Measurements from ENCODE around the gene RNF123. TPM values are rescaled to one million over a fixed set of nuclear protein-coding genes. Genes with fewer than 3 reads are reported as not detected.

RNF123 gene
- polyA plus RNA-seq (2014; cell fraction: cytosol; rRNA removed), result 14.9 and 15.5 TPM in 2 replicates
- 48.4 and 67.6 TPM in 2 replicates for polyA plus RNA-seq (2014; cell fraction: nucleus; rRNA removed)

DNA sequence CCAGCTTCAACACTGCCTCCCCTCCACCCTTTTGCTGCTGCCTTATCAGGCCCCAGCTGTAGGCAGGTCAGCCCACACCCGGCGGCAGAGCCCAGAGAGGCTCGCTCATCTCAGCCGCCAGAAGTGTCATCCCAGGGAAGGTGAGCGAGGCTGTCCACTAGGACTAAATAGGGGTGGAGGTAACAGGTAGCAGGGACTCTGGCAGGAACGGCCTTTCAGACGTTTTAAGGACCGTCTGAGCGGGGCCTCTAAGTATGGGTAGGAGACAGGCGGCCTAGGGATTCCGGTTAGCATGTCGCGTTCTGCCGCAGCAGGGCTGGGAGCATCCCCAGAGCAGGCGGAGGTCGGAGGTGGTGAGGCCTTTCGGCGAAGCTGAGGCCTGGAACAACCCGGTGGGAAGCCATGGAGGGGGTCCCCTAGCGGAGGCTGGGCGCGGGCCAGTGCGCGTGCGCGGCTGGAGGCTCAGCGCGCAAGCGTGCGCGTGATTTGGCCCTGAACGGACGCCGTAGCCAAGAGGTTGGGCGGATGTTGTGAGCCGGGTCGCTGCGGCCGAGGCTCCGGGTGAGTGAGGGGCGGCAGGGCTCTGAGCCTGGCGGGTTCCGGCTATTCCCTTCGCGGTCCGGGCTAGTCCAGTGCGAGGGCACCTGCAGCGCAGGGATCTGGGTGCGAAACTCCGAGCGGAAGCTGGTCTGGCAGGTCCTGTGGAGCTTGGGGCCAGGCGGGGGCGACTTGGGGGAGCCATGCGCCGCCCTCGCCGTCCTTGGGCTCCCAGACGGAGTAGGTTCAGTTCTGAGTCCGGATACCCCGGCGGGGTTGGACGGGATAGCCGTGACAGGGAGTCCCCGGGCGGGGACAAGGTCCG, at the start of gene RNF123, which contains the start of gene MST1:
TSS of gene RNF123 (plus strand) at position 512 of the 862 bp plus-strand sequence. CDS start 1,609 bp downstream, outside the sequence.
TSS of gene MST1 (minus strand) at position 429 of the 862 bp plus-strand sequence. CDS start 783 bp downstream, outside the sequence.
- peak; percentile 90 for DNase-seq (ENCODE audit: low spot score)

DNA sequence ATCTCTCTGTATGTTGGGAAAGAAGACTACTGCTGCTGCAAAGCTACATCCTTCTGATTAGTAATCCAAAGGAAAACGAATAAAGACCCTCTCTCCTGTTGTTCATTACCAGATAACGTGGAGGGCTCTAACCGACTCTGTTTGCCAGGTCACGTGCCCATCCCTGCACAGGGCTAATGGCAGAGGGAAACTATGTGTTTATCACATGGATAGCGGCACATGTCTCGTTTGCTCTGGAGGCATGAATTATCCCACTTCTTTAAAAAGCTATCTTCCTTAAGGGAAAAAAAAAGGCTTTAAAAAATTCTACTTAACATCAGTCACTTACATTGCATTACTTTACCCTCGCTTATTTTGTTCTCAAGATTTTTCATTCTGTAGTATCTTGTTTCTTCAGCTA, 48.1 kb upstream of the RNF123 start:
- no peak for DNase-seq (ENCODE audit: low spot score)

DNA sequence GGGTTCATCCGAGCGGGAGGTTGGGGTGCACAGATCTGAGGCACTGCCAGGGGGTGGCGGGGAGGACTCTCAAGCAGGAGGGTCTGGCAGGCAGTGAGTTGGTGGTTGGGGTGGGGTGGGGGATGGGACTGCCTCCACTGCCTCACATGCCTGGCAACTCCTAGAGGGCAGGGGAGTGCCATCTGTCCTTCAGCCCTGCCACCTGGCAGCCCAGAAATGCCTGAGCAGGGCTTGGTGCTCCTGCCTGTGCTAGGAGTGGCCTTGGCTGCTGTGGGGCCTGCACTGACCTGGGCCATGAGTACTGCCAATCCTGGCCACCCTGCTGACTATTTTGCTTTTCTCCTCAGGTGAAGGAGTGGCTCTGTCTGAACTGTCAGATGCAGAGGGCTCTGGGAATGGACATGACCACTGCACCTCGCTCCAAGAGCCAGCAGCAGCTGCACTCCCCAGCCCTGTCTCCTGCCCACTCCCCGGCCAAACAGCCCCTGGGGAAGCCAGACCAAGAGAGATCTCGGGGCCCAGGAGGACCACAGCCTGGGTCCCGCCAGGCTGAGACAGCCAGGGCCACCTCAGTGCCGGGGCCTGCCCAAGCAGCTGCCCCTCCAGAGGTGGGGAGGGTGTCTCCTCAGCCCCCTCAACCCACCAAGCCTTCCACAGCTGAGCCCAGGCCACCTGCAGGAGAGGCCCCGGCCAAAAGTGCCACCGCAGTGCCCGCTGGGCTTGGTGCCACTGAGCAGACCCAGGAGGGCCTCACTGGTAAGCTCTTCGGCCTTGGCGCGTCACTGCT, 47.2 kb upstream of the RNF123 start:
- no peak for DNase-seq (ENCODE audit: low spot score)

DNA sequence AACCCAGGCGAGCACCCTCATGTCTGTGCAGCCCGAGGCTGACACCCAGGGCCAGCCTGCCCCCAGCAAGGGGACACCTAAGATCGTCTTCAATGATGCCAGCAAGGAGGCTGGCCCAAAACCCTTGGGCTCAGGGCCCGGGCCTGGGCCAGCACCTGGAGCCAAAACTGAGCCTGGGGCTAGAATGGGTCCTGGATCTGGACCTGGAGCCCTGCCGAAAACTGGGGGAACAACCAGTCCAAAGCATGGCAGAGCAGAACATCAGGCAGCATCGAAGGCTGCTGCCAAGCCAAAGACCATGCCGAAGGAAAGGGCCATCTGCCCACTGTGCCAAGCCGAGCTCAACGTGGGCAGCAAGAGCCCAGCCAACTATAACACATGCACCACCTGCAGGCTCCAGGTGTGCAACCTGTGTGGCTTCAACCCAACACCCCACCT, 46.6 kb upstream of the RNF123 start:
- no peak for DNase-seq (ENCODE audit: low spot score)

DNA sequence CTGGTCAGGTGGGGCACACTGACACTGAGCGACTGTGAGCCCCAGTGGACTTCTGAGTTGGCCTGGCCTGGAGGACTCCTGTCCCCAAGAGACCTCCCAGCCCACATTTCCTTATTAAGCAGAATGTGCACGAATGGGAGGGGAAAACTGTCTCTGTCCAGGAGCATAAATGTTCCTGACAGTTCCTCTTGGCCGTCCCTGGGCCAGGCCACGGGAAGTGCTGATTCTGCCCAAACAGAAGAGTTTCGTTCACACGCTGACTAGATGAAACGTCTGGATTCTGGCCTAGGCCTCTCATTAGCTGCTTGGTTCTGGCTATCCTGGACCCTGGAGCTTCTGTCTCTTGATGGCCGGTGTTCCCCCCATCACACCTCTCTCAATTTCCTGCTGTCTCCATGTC, 44.7 kb upstream of the RNF123 start:
- DNase-seq (ENCODE audit: low spot score), result no peak

DNA sequence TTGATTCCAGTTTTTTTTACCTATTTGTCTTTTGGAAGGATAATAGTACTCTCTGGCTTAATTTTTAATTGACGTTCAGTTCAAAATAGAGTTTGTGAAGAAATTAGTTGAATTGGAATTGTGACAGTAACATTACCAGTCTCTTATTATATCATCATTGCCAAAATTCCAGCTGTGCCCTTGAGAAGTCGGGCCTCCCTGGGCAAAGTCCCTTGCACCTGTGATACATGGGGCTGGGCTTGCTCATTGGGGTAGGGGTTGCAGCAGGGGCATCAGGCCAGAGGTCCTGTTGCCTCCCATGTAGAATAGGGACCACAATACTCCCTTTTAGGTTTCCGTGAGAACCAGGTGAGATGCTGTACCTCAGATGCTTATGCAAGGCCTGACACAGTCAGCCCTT, 43.1 kb upstream of the RNF123 start:
- DNase-seq (ENCODE audit: low spot score), result no peak

DNA sequence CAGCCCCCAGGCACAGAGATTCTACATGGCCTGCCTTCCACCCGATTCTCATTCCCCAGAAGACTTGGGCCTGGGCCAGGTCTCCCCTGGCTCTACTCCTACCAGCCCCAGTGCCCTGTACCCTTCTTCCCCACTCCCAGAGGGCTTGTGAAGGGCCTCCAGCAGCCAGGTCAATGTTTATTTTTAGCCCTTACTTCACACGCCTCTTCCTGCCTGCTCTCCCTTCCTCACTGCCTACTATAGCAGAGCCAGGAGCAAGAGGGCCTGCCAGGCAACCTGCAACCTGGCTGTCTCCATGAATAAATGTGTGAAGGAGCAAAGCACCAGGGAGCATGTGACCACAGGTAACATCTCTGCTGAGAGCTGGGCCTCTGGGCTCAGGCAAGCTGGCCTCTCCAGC, 41.6 kb upstream of the RNF123 start:
- DNase-seq (ENCODE audit: low spot score), result no peak

DNA sequence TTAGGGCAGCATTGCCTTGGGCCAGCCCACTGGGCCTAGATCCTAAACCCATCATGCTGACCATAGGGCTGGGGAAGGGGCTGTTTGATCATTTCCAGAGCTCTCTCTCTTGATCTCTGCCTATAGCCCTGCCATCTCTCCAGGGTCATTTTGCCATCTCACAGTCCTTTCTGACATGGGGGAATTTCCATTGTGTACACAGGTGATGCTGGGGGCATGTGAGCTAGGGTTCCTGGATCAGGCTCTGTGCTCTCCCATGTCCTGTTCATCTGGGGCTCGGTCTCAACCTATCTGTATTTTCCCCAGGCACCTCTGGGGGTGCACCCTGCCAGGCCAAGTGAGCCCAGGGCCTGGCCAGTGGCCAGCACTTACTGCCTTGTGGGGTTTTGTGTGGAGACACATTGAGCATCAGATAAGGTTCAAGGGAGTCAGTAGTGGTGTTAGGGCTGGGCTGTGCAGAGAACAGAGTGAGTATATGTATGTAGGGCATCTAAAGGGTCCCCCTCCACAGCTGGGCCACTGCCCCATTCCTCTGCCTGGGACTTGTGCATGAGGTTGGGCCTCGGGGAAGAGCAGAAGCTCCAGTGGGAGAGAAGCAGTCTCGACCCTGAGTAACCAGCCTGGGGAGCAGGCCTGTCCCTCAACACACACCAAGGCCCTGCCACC, 40.9 kb upstream of the RNF123 start:
- no peak for DNase-seq (ENCODE audit: low spot score)

DNA sequence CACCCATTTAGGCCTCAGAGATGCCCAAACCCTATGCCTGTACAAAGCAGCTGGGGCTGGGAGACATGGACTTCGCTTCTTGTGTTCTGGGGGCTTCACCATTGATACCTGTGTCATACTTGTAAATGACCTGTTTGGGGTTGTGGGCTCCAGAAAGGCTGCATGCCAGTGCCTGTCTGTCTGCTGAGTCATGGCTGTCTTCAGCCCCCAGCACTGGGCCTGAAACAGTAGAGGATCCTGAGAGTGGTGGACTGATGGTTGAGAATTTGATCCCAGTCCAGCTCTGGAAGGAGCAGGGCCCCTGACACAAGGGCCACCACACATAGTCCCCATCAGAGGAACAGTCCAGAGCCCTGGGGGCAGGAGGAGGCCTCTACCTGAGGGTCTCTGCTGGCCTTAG, 39.8 kb upstream of the RNF123 start:
- DNase-seq (ENCODE audit: low spot score), result no peak

DNA sequence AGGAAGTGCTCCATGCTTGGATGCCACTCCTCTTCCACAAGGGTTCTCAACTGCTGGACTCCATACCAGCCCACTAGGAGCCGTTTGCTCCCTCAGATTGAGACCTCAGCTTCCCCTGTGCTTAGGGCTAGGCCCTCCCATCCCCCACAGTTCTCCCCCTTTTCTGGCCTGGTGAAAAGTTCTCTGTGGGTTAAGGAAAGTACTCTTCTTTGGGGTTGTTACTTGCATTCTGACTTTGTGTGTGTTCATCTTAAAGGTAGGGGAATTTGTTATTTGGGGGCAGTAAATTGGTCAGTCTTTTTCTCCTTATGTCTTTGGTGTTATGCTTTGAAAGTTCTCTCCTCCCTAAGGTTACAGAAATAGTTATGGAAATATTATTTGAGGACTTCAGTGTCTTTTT, 39.2 kb upstream of the RNF123 start:
- no peak for DNase-seq (ENCODE audit: low spot score)

DNA sequence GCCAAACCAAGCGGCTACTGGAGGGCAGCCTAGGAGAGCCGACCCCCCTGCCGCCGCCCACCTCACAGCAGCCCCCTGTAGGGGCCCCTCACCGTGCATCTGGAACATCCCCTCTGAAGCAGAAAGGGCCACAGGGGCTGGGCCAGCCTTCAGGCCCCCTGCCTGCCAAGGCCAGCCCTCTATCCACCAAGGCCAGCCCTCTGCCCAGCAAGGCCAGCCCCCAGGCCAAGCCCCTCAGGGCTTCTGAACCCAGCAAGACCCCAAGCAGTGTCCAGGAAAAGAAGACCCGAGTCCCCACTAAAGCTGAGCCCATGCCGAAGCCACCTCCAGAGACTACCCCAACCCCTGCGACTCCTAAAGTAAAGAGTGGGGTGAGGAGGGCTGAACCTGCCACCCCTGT, 38.7 kb upstream of the RNF123 start:
- no peak for DNase-seq (ENCODE audit: low spot score)

DNA sequence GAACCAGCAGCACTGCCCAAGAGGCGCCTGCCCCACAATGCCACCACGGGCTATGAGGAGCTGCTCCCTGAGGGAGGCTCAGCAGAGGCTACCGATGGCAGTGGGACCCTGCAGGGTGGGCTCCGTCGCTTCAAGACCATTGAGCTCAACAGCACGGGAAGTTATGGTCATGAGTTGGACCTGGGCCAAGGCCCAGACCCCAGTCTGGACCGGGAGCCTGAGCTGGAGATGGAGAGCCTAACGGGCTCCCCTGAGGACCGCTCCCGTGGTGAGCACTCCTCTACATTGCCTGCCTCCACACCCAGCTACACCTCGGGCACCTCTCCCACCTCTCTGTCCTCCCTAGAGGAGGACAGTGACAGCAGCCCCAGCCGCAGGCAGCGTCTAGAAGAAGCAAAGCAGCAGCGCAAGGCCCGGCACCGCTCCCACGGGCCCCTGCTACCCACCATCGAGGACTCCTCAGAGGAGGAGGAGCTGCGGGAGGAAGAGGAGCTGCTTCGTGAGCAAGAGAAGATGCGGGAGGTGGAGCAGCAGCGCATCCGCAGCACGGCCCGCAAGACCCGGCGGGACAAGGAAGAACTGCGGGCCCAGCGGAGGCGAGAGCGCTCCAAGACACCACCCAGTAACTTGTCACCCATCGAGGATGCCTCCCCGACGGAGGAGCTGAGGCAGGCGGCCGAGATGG, 37.0 kb upstream of the RNF123 start:
- DNase-seq (ENCODE audit: low spot score), result no peak

DNA sequence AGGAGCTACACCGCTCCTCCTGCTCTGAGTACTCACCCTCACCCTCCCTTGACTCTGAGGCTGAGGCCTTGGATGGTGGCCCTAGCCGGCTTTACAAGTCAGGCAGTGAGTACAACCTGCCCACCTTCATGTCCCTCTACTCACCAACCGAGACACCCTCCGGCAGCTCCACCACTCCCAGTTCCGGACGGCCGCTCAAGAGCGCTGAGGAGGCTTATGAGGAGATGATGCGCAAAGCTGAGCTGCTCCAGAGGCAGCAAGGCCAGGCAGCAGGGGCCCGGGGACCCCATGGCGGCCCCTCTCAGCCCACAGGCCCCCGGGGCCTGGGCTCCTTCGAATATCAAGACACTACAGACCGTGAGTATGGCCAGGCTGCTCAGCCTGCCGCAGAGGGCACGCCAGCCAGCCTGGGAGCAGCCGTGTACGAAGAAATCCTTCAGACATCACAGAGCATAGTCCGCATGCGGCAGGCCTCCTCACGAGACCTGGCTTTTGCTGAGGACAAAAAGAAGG, 36.4 kb upstream of the RNF123 start:
- no peak for DNase-seq (ENCODE audit: low spot score)

DNA sequence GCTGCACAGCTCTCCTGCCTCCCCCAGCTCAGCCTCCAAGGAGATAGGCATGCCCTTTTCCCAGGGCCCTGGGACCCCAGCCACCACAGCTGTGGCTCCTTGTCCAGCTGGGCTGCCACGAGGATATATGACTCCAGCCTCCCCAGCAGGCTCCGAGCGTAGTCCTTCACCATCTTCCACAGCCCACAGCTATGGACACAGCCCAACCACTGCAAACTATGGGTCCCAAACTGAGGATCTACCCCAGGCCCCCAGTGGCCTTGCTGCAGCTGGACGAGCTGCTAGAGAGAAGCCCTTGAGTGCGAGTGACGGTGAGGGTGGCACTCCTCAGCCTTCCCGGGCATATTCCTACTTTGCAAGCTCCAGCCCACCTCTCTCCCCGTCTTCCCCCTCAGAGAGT, 35.7 kb upstream of the RNF123 start:
- no peak for DNase-seq (ENCODE audit: low spot score)

DNA sequence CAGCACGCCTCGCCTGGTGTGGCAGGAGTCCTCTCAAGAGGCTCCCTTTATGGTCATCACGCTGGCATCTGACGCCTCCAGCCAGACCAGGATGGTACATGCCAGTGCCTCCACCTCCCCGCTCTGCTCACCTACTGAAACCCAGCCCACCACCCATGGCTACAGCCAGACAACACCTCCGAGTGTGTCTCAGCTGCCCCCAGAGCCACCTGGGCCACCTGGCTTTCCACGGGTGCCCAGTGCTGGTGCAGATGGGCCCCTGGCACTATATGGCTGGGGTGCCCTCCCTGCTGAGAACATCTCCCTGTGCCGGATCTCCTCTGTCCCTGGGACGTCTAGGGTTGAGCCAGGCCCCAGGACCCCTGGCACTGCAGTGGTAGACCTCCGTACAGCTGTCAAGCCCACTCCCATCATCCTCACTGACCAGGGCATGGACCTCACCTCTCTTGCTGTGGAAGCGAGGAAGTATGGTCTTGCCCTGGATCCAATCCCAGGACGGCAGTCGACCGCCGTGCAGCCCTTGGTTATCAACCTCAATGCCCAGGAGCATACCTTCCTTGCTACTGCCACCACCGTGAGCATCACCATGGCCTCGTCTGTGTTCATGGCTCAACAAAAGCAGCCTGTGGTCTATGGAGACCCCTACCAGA, 35.1 kb upstream of the RNF123 start:
- DNase-seq (ENCODE audit: low spot score), result no peak

DNA sequence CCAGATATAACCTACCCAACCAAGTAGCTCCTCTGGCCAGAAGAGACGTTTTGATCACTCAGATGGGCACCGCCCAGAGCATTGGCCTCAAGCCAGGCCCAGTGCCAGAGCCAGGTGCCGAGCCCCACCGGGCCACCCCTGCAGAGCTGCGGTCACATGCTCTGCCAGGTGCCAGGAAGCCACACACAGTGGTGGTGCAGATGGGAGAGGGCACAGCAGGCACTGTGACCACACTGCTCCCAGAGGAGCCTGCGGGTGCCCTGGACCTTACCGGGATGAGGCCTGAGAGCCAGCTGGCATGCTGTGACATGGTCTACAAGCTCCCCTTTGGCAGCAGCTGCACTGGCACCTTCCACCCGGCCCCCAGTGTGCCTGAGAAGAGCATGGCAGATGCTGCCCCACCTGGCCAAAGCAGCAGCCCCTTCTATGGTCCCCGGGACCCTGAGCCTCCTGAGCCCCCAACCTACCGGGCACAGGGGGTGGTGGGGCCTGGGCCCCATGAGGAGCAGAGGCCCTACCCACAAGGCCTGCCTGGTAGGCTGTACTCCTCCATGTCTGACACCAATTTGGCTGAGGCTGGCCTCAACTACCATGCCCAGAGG, 34.3 kb upstream of the RNF123 start:
- DNase-seq (ENCODE audit: low spot score), result no peak

DNA sequence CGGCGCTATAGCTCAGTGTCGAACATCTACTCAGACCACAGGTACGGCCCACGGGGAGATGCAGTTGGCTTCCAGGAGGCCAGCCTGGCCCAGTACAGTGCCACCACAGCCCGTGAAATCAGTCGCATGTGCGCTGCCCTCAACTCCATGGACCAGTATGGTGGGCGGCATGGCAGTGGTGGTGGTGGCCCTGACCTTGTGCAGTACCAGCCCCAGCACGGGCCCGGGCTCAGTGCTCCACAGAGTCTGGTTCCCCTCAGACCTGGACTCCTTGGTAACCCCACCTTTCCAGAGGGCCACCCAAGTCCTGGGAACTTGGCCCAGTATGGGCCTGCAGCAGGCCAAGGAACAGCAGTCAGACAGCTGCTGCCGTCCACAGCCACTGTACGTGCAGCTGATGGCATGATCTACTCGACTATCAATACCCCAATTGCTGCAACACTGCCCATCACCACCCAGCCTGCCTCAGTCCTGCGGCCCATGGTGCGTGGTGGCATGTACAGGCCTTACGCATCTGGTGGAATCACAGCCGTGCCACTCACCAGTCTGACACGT, 33.5 kb upstream of the RNF123 start:
- no peak for DNase-seq (ENCODE audit: low spot score)

DNA sequence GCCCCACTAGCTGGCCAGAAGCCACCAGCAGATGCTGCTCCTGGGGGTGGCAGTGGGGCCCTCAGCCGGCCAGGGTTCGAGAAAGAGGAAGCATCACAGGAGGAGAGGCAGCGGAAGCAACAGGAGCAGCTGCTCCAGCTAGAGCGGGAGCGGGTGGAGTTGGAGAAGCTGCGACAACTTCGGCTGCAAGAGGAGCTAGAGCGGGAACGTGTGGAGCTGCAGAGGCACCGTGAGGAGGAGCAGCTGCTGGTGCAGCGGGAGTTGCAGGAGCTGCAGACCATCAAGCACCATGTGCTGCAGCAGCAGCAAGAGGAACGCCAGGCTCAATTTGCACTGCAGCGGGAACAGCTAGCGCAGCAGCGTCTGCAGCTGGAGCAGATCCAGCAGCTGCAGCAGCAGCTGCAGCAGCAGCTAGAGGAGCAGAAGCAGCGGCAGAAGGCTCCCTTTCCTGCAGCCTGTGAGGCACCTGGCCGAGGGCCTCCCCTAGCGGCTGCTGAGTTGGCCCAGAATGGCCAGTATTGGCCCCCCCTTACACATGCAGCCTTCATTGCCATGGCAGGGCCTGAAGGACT, 32.7 kb upstream of the RNF123 start:
- peak; percentile 28 for DNase-seq (ENCODE audit: low spot score)

DNA sequence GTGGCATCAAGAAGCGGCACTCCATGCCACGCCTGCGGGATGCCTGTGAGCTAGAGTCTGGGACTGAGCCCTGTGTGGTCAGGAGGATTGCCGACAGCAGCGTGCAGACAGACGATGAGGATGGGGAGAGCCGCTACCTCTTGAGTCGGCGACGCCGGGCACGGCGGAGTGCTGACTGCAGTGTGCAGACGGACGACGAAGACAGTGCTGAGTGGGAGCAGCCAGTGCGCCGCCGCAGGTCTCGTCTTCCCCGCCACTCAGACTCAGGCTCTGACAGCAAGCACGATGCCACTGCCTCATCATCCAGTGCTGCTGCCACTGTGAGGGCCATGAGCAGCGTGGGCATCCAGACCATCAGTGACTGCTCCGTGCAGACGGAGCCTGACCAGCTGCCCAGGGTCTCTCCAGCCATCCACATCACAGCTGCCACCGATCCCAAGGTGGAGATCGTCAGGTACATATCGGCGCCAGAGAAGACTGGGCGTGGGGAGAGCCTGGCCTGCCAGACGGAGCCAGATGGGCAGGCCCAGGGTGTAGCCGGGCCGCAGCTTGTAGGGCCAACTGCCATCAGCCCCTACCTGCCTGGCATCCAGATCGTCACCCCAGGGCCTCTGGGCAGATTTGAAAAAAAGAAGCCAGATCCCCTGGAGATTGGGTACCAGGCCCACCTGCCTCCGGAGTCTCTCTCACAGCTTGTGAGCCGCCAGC, 32.0 kb upstream of the RNF123 start:
- no peak for DNase-seq (ENCODE audit: low spot score)

All from SK-N-DZ (cell line).